GM12864 (cell line): ENCODE results near the gene MFSD8.
"Not testable (repeated sequence)": the region's sequence is repeated elsewhere in the genome, so short reads cannot be mapped to it uniquely, and the experiment has no call there.

Experiments used
- DNase-seq: peaks from one replicate; pipeline ENCODE4 v3.0.0-alpha.2; 2011; ENCODE audit warnings: low read depth
- H3K4me3 ChIP-seq: 2 replicates; pipeline ENCODE4 v1.5.1; 2011; ENCODE audit warnings: mild to moderate bottlenecking, low read depth, low read length, control low read depth
- CTCF ChIP-seq: IDR thresholded peaks from 2 replicates; pipeline ENCODE4 v1.5.1; 2011; ENCODE audit warnings: low read depth, mild to moderate bottlenecking, moderate library complexity, low read length, control low read depth, inconsistent platforms; ENCODE audit errors: missing control alignments

Gene MFSD8

GRCh38 chr4:127968586-127968985 lies 3.6 kb upstream of the MFSD8 start:
- TF ChIP-seq CTCF: no peak

GRCh38 chr4:127967141-127967775 lies 2.3 kb upstream of the MFSD8 start:
- no peak for DNase-seq
- H3K4me3 ChIP-seq: no peak overlapping the region
- no peak for TF ChIP-seq CTCF

More at GRCh38 chr4:127968586-127968985, 3.6 kb upstream of the MFSD8 start:
- no peak for DNase-seq
- no peak overlapping the region for H3K4me3 ChIP-seq

- peak overlapping the region; percentile 96 for H3K4me3 ChIP-seq
- no peak for TF ChIP-seq CTCF
- DNase-seq: peak; percentile 63
Measured at GRCh38 chr4:127965803-127966175, 816 bp upstream of the MFSD8 start.

GRCh38 chr4:127964426-127965061 lies 429 bp downstream of the MFSD8 start:
- peak overlapping the region; percentile 96 for H3K4me3 ChIP-seq
- DNase-seq: not testable (repeated sequence)

- H3K4me3 ChIP-seq: peak overlapping the region; percentile 96
- not testable (repeated sequence) for DNase-seq
Measured at GRCh38 chr4:127963633-127964398, 1.2 kb downstream of the MFSD8 start.

GRCh38 chr4:127959794-127960193 lies 5.2 kb downstream of the MFSD8 start:
- no peak for DNase-seq
- TF ChIP-seq CTCF: no peak
- no peak overlapping the region for H3K4me3 ChIP-seq

GRCh38 chr4:127957105-127957504 lies 7.9 kb downstream of the MFSD8 start:
- TF ChIP-seq CTCF: no peak
- no peak overlapping the region for H3K4me3 ChIP-seq
- no peak for DNase-seq
